Caco-2 (cell line): ENCODE data around the gene SLCO2A1. TPM values are rescaled to one million over a fixed set of nuclear protein-coding genes. Genes with fewer than 3 reads are reported as not detected.
A peak's percentile ranks its signal among the peaks of the same experiment; 100 is the strongest.

ENCODE experiments used
- BruUV-seq: library from RNA; stranded (reverse); fragments of 400-500 nt; replicated peaks from 2 replicates; lab custom pipeline; 2021; lab: Mats Ljungman, UMichigan
- CTCF ChIA-PET: fragments of 300-600 bp; sonication (Branson Sonifier 250); formaldehyde crosslinking; loops from one replicate; lab custom pipeline; 2022; ENCODE audit warnings: antibody characterized with exemption; lab: Charles Lee
- POLR2A ChIA-PET: fragments of 300-600 bp; sonication (Branson Sonifier 250); formaldehyde crosslinking; loops from one replicate; lab custom pipeline; 2022; ENCODE audit warnings: antibody characterized with exemption; lab: Charles Lee
- DNase-seq, 2 experiments: peaks; one replicate each; pipeline versions ENCODE4 v3.0.0 to v3.0.0-alpha.2; 2020 to 2022
- H3K27me3 ChIP-seq: replicated peaks from 2 replicates; pipeline ENCODE4 v1.6.0; 2011; ENCODE audit warnings: low read length; ENCODE audit not compliant: control insufficient read depth, insufficient read depth
- H3K36me3 ChIP-seq: 2 replicates; pipeline ENCODE4 v1.5.1; 2011; ENCODE audit warnings: low read length; ENCODE audit not compliant: control insufficient read depth, insufficient read depth
- H3K4me1 ChIP-seq: fragments of 250-450 bp; sonication (Bioruptor Pico); 2 replicates; pipeline ENCODE4 v1.5.1; 2020; ENCODE audit warnings: mild to moderate bottlenecking
- H3K4me3 ChIP-seq: 2 replicates; pipeline ENCODE4 v1.5.1; 2011; ENCODE audit warnings: low read depth, mild to moderate bottlenecking, control low read depth, low read length
- H3K9me3 ChIP-seq: fragments of 250-450 bp; sonication (Bioruptor Pico); 2 replicates; pipeline ENCODE4 v1.5.1; 2020; ENCODE audit warnings: mild to moderate bottlenecking, moderate library complexity
- H3K27ac Mint-ChIP-seq: one replicate; pipeline ENCODE4 v1.8.0; 2022; ENCODE audit warnings: mixed read lengths; ENCODE audit not compliant: unreplicated experiment
- H3K27me3 Mint-ChIP-seq: one replicate; pipeline ENCODE4 v1.8.0; 2022; ENCODE audit warnings: mixed read lengths; ENCODE audit not compliant: insufficient read depth, unreplicated experiment
- H3K36me3 Mint-ChIP-seq: one replicate; pipeline ENCODE4 v1.8.0; 2022; ENCODE audit warnings: mild to moderate bottlenecking, mixed read lengths; ENCODE audit not compliant: insufficient read depth, unreplicated experiment
- H3K4me1 Mint-ChIP-seq: one replicate; pipeline ENCODE4 v1.8.0; 2022; ENCODE audit warnings: low read depth, mixed read lengths; ENCODE audit not compliant: unreplicated experiment
- H3K4me3 Mint-ChIP-seq: one replicate; pipeline ENCODE4 v1.8.0; 2022; ENCODE audit warnings: mild to moderate bottlenecking, moderate library complexity, mixed read lengths; ENCODE audit not compliant: unreplicated experiment
- H3K9me3 Mint-ChIP-seq: one replicate; pipeline ENCODE4 v1.8.0; 2022; ENCODE audit warnings: mixed read lengths; ENCODE audit not compliant: unreplicated experiment
- CTCF ChIP-seq, 2 experiments: fragments of 200-600 bp in 1 of 2; IDR thresholded peaks; 1 replicate in 1 of 2; 2 replicates in 1 of 2; pipeline versions ENCODE4 v1.5.1 to v1.8.0; 2011 to 2022; ENCODE audit warnings: antibody characterized with exemption in 1 of 2, control low read depth in 1 of 2, inconsistent platforms in 1 of 2, low read depth in 1 of 2, low read length in 1 of 2, mild to moderate bottlenecking in 1 of 2, moderate library complexity in 1 of 2; ENCODE audit not compliant: insufficient read depth in 1 of 2, severe bottlenecking in 1 of 2, unreplicated experiment in 1 of 2
- intact Hi-C: fragments of 100-400 bp; cut with micrococcal nuclease; formaldehyde crosslinking; loops from one replicate; pipeline ENCODE4 v1.10.0; 2022; ENCODE audit not compliant: unreplicated experiment
- total RNA-seq: library from RNA; stranded (reverse); gene quantifications from 2 replicates; pipeline ENCODE4 v1.2.3, GENCODE V29; 2022

SLCO2A1 gene
- total RNA-seq, 1 experiment from 2014 or later = 2.5 TPM

DNA sequence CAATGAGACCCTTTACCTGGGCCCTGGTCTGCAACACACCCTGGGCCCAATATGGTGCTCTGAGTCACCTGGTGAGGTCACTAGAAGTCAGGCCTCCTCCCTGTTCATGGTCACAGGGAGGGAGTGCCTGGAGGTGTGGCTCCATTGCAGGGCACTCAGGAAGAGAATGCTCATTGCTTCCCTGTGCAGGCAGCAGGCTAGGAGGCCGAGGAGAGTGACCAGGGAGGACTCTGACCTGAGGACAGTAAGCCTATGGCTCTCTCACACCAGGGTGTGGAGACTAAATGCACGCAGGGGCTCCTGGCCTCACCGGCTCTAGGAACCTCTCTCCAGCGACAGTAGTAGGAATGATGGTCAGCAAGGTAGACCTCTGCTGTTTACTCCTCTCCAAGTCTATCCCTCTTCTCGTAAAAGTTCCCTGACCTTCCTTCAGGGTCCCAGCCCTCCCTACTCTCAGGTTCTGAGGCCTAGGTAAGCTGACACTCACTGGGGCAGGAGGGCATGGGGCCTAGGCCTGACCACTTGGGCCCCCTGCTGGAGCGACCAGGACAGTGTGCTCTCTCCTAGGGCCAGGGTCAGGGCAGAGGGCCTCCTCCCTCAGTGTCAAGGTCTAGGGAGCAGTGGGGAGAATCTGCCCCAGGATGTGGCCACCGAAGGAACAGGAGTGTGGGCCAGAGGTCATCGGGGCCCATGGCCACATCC lies 9.6 kb upstream of the SLCO2A1 start:
- DNase-seq = peak; percentile 54 to 79
- H3K9me3 ChIP-seq = 0 out of 2 replicates have a peak, but pooled peaks cover 3% of the 10 kb centered on the region
- Mint-ChIP-seq H3K4me1 (peaks cover 8% of the 10 kb centered on the region), H3K4me3 (no peak overlapping the region), H3K27me3 (no peaks in the 10 kb centered on the region), H3K27ac (peak overlapping the region; percentile 51), H3K36me3 (no peaks in the 10 kb centered on the region), H3K9me3 (peaks cover 12% of the 10 kb centered on the region)
- peaks cover 16% of the 10 kb centered on the region for H3K4me1 ChIP-seq
- H3K4me3 ChIP-seq = no peak overlapping the region
- H3K36me3 ChIP-seq = no peaks in the 10 kb centered on the region
- intact Hi-C loops = loop anchor here (1.0 to 5.0 kb wide), 2 partner anchors 18 to 47 kb away; no protein-coding TSS in a partner anchor
- CTCF ChIA-PET = no interaction called here
- no TSS peak for BruUV-seq
- no peaks in the 10 kb centered on the region for H3K27me3 ChIP-seq
- POLR2A ChIA-PET = no interaction called here
- TF ChIP-seq CTCF (IDR thresholded peaks at IDR 0.05; ENCODE audit: insufficient read depth in 1 of 2, low read depth in 1 of 2, low read length in 1 of 2, severe bottlenecking in 1 of 2, unreplicated experiment in 1 of 2) = peak; percentile 19 to 35

- Mint-ChIP-seq H3K4me1 (peaks cover 8% of the 10 kb centered on the region), H3K27ac (peak overlapping the region; percentile 51), H3K27me3 (no peaks in the 10 kb centered on the region), H3K36me3 (no peaks in the 10 kb centered on the region), H3K4me3 (no peak overlapping the region), H3K9me3 (peaks cover 12% of the 10 kb centered on the region)
- CTCF ChIA-PET = no interaction called here
- TF ChIP-seq CTCF (IDR thresholded peaks at IDR 0.05; ENCODE audit: insufficient read depth in 1 of 2, low read depth in 1 of 2, low read length in 1 of 2, severe bottlenecking in 1 of 2, unreplicated experiment in 1 of 2) = no peak
- H3K27me3 ChIP-seq = no peaks in the 10 kb centered on the region
- BruUV-seq = no TSS peak
- POLR2A ChIA-PET = no interaction called here
- DNase-seq = peak in 1 of 2 experiments; percentile 11
- no peak overlapping the region for H3K4me3 ChIP-seq
- H3K36me3 ChIP-seq = no peaks in the 10 kb centered on the region
- H3K4me1 ChIP-seq = peaks cover 16% of the 10 kb centered on the region
- 0 out of 2 replicates have a peak, but pooled peaks cover 3% of the 10 kb centered on the region for H3K9me3 ChIP-seq
- intact Hi-C loops = loop anchor here (1.0 to 5.0 kb wide), 2 partner anchors 19 to 46 kb away; no protein-coding TSS in a partner anchor
Observed at GRCh38 chr3:134038716-134039115, 9.0 kb upstream of the SLCO2A1 start.

DNA sequence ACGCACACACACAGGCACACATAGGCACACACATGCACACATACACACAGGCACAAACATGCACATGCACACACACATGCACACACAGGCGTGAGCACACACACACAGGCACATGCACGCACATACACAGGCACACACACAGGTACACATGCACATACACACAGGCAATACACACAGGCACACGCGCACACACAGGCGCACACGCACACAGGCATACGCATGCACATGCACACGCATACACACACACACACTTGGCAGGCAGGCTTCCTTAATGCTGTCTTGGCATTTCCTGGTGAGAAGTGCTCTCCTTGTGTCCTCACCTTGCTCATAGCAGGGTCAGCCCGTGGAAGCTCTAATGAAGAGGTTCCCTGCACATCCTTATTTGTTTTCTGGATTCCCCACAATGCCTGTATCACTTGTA lies 8.4 kb upstream of the SLCO2A1 start:
- H3K4me1 Mint-ChIP-seq = peaks cover 8% of the 10 kb centered on the region
- H3K4me1 ChIP-seq = peaks cover 16% of the 10 kb centered on the region
- H3K4me3 Mint-ChIP-seq = no peak overlapping the region
- DNase-seq = no peak
- TF ChIP-seq CTCF (IDR thresholded peaks at IDR 0.05; ENCODE audit: insufficient read depth in 1 of 2, low read depth in 1 of 2, low read length in 1 of 2, severe bottlenecking in 1 of 2, unreplicated experiment in 1 of 2) = no peak
- POLR2A ChIA-PET = no interaction called here
- H3K9me3 ChIP-seq = 0 out of 2 replicates have a peak, but pooled peaks cover 3% of the 10 kb centered on the region
- H3K27me3 ChIP-seq = no peaks in the 10 kb centered on the region
- no TSS peak for BruUV-seq
- H3K4me3 ChIP-seq = no peak overlapping the region
- H3K9me3 Mint-ChIP-seq = peaks cover 12% of the 10 kb centered on the region
- peak overlapping the region; percentile 51 for H3K27ac Mint-ChIP-seq
- intact Hi-C loops = loop anchor here (5.0 kb wide), 1 partner anchor 46 kb away; no protein-coding TSS in a partner anchor
- H3K36me3 Mint-ChIP-seq = no peaks in the 10 kb centered on the region
- no peaks in the 10 kb centered on the region for H3K36me3 ChIP-seq
- CTCF ChIA-PET = no interaction called here
- peaks cover 2% of the 10 kb centered on the region for H3K27me3 Mint-ChIP-seq
